ENCODE data around the gene EIF1.
"Not testable (repeated sequence)": the region's sequence is repeated elsewhere in the genome, so short reads cannot be mapped to it uniquely, and the experiment has no call there.

The EIF1 gene

GRCh38 chr17:41656249-41657023 lies 32.2 kb upstream of the EIF1 start:
- no peak for DNase-seq

- DNase-seq, result no peak
These were observed 31.4 kb upstream of the EIF1 start for GRCh38 chr17:41657176-41657754.

DNA sequence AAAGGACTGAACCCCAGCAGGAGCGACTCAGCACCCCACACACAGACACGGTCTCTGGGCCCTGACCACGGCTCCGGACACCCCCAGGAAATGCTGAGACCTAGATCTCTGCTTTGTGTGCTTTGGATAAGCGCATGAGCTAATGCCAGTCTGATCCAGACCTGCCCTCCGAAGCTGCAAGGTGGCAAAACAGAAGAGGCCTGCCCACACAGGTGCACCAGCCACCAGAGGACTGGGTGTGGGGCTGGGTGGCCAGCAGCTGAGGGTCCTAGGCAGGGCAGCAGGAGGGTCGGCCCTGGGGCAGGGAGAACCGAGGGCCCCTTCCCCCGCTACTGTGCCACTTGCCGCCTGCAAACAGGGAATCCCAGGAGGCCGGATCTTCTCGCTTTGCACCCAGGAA lies 30.7 kb upstream of the EIF1 start:
- DNase-seq, result no peak

DNA sequence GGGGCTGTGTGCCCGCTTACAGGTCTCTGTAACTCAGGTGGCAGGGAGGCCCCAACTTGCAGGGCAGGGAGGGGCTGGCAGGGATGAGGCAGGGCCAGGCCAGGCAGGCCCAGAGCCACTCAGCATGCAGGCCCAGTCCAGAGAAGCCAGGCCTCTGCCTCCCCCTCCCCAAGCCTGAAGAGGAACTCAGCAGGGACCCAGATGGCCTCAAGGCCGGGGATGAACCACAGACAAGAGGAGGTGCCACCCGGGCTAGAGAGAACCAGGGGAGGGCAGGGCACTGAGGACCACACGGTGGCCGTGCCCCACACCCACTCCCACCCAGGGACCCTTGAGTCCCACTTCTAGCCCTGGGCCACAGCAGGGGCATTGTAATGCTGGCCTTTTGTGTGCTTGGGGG lies 29.8 kb upstream of the EIF1 start:
- no peak for DNase-seq

DNA sequence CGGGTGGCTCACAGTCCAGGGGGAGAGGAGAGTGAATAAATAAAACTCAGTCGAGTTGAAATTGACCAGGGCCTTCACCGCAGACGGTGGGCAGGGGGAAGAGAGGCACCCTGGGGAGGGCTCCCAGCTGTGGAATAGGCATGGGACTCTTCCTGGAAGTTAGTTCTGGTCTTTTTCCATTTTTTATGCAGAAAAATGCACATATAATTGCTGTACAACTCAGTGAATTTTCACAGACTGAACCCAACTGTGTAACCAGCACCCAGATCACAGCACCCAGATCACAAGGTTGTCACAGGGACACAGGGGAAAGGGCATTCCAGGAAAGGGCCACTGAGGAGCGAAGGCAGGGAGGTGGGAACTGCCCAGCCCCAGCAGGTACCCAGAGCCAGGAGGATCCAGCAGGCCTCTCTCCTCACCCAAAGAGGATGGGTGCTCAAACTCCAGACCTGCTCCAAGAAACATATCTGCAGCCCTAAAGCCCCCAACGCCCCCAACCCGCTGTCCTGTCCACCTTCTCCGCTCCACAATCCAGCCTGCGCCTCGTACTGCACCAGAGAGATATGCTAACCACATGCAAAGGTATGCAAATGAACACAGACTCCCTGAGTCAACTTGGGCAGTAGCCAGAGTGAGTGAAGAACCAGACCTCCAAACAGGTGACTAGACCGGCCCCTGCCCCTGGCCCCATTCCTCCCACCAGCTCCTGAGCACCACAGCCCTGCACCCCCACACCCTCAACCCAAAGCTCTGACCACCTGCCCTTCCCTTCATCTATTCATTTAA lies 29.1 kb upstream of the EIF1 start:
- DNase-seq, result no peak

DNA sequence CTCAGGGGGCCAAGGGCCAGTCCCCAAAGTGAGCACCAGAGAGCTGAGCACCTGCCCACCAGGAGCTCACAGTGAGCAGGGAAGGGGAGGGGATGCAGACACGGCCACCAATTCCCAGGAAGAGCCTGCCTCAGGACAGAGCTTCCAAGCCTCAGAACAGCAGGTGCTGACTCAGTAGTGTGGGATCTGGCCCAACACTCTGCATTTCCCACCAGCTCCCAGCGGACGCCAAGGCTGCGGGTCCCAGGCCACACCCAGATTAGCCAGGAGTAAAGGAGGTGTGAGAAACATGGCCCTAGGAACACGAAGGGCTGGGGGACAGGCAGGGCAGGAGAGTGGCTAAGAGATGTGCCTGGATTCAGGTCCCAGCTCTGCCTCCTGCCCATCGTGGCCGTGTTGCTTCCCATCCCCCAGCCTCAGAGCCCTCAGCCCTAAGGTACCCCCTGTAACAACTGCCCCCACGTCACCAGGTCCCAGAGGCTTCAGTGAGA lies 28.4 kb upstream of the EIF1 start:
- DNase-seq, result no peak

- no peak for DNase-seq
These were observed 25.1 kb upstream of the EIF1 start for GRCh38 chr17:41663451-41664171.

DNA sequence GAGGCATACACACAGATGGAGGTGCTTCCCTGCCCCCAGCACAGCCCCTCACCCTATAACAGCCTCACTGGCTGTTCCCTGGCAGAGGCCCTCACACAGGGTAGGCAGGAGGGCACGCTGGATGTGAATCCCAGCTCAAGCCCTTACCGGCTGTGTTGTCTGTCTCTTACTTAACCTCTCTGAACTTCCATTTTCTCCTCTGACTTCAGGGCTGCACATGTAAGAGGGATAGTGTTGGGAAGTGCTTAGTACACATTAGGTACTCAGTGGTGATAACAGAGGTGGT lies 24.6 kb upstream of the EIF1 start:
- no peak for DNase-seq

- no peak for DNase-seq
These were observed 23.8 kb upstream of the EIF1 start for GRCh38 chr17:41664587-41665565.

DNA sequence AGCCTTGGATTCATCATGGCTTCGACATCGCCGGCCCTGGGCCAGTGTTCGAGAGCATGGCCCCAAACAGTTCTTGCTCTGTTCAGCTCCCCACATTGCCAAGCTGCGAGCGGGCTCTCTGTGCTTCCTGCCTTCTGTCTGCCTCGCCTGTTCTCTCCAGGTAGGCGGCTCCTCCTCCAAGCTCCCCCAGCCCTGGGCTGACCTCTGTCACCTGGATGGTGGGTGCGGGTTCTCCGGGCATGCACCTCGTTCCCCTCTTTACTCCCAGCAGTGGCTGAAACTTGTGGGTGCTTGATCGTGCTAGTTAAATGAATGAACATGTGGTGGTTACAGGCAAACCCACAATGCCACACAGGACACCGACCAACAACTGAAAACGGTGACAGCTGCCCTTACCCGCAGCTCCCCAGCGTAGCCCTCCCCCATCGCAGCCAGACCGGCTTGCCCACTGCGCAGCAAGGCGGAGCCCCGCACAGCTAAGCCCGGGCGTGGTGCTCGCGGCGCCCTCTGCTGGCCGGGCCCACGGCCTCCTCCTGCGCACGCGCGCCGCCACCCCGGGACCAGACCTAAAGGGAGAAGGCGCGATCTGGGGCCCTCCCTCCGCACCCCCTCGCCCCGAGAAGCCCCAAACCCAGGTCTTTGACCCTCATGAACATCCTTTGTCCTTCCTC lies 23.0 kb upstream of the EIF1 start:
- peak; percentile 92 to 93 for DNase-seq

DNA sequence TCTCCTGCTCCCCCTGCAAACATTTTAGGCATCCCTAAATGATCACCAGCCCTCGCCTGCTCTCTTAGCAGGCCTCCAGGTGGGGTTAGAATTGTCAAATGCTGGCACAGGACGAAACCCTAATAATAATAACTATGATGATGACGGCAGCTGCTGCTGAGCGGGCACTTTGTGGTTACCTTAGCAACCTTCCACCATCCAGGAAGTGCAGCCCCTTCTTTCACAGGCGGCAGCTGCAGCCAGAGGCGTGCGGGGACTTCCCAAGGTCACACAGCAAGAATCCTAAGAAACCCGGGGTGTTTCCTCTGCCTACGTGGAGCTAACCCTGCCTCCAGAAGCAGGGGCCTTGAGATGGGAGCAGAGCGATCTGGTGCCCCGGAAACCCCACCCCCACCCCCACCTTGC lies 22.4 kb upstream of the EIF1 start:
- peak; percentile 91 for DNase-seq

- DNase-seq, result peak; percentile 87 to 90
These were observed 21.9 kb upstream of the EIF1 start for GRCh38 chr17:41666708-41667279.

- DNase-seq, result no peak
These were observed 21.2 kb upstream of the EIF1 start for GRCh38 chr17:41667280-41668041.

GRCh38 chr17:41672153-41672552 lies 16.5 kb upstream of the EIF1 start:
- no peak for DNase-seq

- not testable (repeated sequence) for DNase-seq
These were observed 13.3 kb upstream of the EIF1 start for GRCh38 chr17:41675157-41676057.

DNA sequence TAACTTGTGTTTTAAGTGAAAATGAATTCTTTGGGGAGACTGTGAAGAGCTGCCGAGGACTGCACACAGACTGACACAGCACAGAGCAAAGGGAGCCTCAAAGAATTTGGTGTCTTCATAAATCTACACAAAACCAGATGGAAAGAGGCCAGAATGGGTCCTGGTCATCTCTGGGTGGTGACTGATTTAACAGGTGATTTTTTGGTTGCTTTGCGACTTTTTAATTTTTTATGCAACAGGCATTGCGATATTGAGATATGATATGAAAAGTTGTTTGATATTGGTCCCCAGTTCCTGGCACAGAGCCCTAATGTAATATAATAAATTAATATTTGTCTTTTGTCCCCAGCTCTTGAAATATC lies 12.6 kb upstream of the EIF1 start:
- DNase-seq, result no peak

DNA sequence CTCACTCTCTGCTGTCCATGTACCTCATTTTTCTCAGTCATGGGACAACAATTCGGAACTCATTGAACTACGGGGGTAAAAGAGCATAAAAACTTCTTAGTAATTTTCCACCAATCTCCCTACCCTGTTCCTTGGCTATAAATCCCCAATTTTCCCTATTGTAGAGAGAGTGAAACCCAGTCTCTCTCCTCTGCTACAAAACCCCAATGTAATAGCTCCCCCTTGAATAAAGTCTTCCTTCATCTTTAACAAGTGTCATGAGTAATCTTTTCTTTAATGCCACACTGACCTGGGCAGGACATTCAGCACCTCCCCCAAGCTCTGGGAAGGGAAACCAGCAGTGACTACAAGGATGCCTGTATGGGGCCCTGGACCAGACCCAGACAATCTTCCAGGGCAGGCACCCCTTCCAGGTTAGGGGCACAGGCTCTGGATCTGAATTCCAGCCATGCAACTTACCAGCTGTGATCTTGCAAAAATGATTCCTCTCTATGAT lies 10.2 kb upstream of the EIF1 start:
- no peak for DNase-seq

- DNase-seq, result peak; percentile 72 to 87
These were observed 9.6 kb upstream of the EIF1 start for GRCh38 chr17:41678907-41679739.

Measured in CD4-positive, alpha-beta T cell treated with Interleukin-1 beta for 1 hour (primary cell).